ENCODE results near the gene DNAAF3.

DNA sequence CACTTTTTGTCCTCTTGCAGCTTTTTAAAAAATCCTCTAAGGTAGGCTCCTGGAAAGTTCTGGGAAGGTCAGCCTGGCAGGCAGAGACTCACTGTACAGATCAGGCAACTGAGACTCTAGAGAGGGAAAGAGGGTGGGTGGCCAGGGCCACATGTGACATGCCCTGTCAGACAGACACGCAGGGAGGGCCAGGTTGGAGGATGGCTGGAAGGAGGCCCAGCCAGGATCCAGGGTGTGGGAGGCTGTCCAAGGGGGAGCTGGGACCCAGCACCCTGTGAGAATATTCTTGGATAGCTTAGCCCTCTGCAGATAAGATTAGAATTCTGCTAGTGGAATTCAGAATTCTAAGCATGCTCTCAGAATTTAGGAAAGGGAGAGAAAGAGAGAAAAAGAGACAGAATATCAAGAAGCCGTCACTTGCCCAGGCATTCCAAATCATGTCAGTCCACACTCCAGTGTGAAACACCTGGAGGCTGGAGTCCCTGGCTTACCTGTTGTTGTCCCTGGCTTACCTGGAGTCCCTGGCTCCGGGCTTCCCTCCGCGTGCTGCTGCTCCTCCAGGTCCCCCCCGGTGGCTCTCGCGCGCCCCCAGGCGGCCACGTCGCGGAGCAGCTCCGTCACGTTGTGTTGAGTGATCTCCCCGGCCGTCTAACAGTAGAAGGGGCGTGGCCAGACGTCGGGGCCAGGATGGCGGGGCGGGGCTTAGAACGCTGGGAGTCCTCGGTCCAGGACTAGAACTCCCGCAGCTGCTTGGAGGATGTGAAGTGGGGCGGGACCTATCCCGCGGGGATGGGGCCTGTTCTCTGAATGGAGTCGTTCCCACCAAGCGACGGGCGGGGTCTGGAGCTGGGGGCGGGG is 6.1 kb downstream of the DNAAF3 start:
- TF ChIP-seq POLR2A (IDR thresholded peaks at IDR 0.05; ENCODE audit: low read depth, low read length): no peak
- no peak for TF ChIP-seq POLR2AphosphoS5 (IDR thresholded peaks at IDR 0.05; ENCODE audit: low read depth, low read length)
